Measurements from ENCODE around the gene SFR1.

SFR1 gene

DNA sequence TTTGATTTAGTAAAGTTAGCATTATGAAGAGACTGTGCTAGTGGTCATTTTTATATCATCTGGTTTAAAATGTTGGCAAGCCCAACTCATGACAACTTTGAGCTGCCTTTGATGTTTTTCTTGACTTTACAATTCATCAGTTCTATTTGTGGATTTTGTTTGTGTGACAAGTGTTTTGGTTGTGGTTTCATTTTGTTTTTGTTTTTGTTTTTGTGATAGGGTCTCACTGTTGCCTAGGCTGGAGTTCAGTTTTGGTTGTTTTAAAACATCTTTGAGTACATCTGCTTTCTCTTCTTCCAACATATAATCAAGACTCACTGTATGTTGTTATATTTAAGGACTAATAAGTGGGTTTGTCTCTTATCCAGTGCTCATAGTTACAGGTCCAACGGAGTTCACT, 17.6 kb upstream of the SFR1 start:
- DNase-seq (ENCODE audit: low read depth in 1 of 2, low spot score in 1 of 2) = no peak

DNA sequence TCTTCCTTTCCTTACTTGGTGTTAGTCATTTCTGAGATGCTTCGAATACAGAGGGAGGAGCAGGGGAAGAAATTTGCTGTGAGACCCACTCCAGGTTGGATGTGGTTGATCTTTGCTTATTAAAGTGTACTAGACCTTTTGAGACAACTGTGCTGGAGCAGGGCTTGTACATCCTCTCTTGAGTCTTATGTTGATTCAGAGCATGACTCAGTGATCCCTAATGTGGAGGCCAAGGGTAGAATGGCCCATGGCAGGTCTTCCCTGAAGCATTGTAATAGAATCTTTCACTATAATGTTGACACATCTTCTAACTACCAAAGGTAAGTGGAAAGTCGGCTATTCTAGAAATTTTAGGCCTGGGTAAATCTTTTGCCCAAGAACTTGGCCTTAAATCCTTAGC, 17.0 kb upstream of the SFR1 start:
- no peak for DNase-seq (ENCODE audit: low read depth in 1 of 2, low spot score in 1 of 2)

DNA sequence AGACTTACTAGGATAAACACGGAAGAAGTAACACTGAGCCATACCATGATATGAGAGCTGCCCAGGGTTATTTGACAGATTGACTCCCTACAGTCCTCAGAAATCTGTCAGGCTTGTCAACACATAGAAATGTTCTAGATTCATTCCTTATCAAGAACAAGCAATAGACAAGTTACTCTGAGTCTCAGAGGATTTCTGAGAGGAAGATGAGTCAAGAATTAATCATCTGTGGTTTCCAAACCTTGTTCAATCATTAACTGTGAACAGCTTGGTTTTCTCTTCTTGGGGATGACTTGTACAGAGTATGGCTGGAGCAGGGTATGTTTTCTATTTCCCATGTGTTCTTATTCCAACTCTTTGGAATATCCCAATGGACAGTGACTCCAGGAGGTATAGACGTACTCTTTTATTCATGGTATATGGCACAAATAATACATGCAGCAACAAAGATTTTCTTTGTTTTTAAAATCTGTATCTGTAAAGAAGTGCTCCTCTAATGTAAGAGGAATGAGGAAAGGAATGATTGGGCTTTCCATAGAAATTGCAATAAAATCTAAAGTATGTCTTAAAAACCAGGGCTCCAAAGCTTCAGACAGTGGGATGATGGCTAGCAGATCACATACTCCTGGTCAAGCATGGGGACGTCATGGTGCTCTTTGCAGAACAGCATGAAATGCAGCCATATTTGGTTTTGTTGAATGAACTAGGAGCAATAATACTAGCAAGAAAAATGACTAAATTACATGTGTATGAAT, 11.9 kb upstream of the SFR1 start:
- DNase-seq (ENCODE audit: low read depth in 1 of 2, low spot score in 1 of 2) = no peak

DNA sequence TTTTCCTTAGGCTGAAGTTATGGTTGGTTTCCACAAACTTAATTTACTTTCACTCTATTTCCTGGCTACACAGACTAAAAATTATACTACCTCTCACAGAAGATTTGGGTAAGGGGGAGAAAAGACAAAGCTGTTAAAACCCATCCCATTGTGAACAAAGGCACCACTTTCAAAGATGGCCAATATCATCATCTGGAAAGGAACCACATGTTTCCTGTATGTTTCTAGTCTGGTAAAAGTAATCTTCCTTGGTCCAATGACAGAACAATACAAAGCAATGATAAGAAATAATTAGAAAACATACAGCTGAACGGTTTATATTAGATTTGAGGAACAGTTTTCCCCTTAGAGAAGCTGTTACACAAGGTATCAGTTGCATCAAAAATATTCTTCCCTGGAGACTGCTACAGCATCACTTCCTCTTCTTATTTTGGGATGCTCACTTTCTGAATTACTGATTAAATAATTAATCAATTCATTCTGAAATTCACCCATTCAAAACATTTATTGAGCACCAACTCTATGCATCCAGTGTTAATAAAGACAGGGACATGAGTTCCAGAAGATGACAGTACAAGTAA, 8.5 kb upstream of the SFR1 start:
- DNase-seq (ENCODE audit: low read depth in 1 of 2, low spot score in 1 of 2) = no peak

DNA sequence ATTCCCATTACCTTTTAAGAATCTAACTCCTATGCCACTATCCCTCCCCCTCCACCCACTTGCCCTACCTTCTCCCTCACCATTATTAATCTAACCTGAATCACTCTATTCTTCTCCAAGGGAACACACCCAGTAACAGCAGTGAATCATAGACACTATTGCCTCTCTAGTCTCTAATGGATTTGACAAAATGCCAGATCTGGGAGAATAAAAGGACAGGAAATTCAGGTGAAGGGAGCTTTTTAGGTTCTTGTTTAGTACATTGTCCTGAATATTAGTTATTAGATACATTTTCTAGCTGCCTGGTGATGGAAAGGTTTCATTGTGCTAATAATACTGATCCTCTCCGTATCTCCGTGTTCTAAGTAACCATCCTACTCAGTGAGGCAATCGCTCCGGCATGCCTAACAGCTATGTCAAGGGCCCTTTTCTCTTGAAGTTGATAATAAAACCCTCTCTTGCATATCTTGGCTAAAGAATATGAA, 4.1 kb upstream of the SFR1 start:
- DNase-seq (ENCODE audit: low read depth in 1 of 2, low spot score in 1 of 2) = no peak

DNA sequence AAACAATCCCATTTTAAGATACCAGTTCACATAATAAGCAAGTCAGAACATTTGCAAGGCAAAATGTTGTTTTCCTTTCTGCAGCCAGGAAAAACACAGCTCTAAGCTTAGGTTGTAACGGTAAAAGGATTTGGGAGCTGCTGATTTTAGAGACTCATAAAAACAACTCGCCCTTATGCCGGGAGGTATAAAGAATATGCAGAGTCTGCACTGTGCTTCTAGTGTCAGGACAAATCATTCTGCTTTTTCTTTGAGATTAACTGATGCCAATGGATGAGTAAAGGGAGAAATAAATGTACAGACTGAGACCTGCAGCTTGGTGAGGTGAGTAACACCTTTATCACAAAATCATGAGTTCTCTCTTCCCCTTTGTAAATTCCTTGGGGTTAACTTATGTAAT, 2.0 kb upstream of the SFR1 start:
- DNase-seq (ENCODE audit: low read depth in 1 of 2, low spot score in 1 of 2) = no peak

DNA sequence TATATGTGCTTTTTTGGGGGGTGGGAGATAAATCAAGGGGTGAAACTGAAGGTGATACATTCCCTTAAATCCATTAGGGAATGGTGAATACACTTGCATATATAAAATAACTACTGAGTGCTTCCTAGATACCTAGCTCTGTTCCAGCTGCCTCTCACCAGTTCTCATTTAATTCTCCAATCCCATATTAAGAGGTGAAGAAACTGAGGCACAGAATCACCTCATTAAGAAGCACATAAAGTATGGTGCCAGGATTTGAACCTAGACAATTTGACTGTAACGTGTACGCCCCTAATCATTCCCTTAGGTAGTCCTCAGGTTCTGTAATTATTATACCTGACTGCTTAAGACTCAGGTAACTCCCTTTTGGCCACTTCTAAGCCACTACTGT, 1.5 kb upstream of the SFR1 start:
- no peak for DNase-seq (ENCODE audit: low read depth in 1 of 2, low spot score in 1 of 2)

DNA sequence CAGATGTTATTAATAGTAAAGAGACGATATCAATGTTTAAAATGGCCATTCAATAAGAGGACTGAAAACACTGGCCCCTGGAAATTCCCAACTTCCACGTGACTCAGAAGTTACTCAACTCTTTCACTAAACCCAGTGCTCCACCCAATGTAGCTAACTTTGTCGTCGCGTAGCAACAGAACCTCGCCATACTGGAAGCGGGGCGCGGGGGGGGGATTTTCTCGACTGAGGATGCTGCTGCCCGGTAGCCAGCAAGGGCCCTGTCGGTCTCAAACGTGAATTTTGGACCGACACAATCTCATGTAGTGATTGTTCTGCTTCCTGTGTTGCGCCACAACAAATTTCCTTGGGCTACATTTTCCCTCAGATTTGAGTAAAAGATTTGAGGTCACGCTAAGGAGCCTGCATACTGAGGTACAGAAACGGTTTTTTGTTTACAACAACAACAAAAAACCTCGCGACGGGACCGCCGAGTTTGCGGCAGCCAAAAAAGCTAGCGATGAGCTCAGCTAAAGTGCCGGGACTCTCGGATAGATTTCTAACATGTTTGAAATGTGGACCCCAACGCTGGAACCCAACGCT, 977 bp upstream of the SFR1 start:
- DNase-seq (ENCODE audit: low read depth in 1 of 2, low spot score in 1 of 2) = peak; percentile 70 to 86

DNA sequence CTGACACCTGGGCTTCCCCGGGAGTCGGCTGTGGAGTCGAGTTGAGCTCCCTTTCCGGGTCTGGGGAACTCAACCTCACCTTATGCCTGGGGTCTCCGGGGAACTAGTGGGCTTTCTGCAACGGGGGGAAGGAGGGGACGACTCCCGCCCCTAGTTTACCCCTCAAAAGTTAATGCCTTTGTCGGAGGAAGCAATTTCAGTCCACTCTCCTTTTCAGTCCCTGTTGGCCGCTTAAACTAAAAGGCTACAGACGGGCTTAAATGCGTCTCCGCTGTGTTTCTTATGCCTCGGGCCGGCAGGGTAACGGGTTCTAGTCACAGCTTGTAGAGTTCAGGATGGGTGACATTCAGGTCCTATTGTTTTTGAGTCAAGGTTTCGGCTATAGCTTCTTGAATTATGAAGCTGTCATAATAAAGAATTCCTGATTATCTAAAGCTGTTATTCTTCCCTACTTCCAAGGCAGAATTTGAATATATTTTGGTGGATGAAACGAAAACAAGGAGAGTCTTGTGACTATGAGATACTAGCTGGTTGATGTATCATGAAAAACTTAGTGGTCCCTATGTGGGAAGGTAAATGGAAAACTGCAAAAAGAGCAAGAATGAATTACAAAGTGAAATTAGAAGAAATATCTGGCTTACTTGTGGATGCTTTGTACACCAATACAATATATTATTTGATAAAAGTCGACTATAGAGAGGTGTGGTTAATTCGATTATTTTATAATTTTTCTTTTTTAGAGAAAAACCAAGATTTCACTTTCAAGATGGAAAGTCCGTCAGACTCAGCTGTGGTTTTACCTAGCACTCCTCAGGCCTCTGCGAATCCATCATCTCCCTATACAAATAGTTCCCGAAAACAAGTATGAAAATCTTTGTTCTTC, 495 bp downstream of the SFR1 start:
- DNase-seq (ENCODE audit: low read depth in 1 of 2, low spot score in 1 of 2) = no peak

DNA sequence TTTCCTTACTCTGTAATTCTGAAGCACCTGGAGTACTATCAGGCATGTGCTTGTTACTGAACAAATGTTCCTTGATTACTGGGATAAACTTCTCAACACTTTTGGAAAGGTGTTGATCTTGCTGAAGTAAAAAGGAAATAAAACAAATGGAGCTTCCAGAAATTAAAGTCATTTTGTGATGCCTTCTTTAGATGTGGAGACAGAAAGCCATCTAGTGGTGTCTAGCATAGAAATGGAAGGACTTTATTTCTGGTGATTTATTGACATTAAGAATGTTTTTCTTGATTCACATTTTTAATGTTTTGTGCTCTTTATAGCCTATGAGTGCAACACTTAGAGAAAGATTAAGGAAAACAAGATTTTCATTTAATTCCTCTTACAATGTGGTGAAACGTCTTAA, 1.4 kb downstream of the SFR1 start:
- DNase-seq (ENCODE audit: low read depth in 1 of 2, low spot score in 1 of 2) = no peak

DNA sequence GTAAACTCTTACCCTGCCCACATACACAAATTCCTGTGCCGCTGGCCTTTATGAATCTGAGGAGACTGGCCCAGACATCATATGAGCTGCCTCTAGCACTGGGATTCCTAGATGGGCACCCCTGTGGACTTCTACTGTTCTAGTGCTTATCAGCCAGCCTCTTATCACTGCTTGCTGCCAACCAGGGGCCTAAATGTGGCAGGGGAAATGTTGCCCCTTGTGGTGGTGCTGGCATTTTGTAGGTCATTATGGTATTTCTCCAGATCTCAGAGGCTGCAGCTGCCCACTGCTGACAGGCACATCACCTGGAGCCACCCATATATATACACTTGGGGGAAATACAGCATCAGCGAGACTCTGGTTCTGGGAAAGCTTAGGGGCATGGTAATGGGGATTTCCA, 5.4 kb downstream of the SFR1 start:
- DNase-seq (ENCODE audit: low read depth in 1 of 2, low spot score in 1 of 2) = no peak

DNA sequence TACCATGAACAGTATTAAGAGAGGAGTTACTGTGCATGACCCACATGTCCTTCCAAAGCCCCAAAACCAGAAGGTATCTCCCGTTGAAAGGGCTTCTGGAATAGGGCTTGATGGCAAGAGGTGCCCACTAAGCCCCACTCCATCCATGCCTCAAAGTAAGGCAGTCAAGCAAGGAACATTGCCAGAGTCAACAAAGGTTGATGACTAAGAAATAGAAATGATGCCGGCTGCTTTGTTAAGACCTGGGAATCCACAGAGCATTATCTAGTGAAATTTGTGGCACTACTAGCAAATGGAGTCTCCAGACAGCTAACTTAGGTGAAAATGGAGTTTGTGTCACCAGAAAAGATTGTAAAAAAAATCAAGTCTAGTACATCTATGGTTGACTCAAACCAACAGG, 6.2 kb downstream of the SFR1 start:
- no peak for DNase-seq (ENCODE audit: low read depth in 1 of 2, low spot score in 1 of 2)

DNA sequence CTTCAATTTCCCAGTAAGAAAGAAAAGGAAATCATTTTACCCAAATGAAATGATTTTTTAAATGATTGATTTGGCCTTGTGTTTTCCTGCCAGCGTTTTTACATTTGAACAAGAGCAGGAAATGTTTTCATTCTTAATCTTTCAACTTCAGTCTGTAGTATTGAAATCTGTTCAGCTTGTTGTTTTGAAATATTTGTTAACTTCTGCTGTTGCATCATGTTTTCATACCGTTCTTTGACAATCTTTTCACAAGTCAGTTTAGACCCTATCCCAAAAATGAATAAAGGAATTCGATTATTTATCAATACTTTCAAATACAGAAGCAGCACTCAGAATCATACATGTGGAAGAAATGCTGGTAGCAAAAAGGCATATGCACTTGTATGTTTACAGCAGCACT, 8.1 kb downstream of the SFR1 start:
- DNase-seq (ENCODE audit: low read depth in 1 of 2, low spot score in 1 of 2) = no peak

DNA sequence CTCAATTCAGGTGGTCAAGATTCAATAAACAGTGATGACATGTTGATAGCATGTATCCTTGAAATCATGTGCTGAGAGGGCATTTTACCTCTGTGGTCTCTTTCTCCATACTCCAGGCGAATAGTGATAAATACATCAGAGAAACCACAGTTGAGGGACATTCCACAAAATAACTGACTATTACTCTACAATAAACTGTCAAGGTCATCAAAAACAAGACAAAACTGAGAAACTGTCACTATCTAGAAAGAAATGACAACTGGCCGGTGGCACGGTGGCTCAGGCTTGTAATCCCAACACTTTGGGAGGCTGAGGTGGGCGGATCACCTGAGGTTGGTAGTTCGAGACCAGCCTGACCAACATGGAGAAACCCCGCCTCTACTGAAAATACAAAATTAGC, 16.2 kb downstream of the SFR1 start:
- no peak for DNase-seq (ENCODE audit: low read depth in 1 of 2, low spot score in 1 of 2)

DNA sequence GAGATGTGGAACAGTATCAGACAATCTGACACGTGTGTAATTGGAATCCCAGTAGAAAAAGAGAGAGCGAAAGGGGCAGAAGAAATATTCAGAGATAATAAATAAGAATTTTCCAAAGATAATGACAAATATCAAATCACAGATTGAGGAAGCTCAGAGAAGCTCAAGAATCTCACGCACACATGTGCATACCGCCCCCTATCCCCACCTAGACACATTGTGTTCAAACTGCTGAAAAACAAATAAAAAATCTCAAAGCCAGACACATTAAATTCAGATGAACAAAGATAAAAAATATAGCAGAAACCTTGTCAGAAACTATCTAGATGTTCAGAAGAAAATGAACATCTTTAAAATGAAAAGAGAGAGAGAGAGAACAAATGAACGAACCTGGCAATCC, 17.2 kb downstream of the SFR1 start:
- no peak for DNase-seq (ENCODE audit: low read depth in 1 of 2, low spot score in 1 of 2)

DNA sequence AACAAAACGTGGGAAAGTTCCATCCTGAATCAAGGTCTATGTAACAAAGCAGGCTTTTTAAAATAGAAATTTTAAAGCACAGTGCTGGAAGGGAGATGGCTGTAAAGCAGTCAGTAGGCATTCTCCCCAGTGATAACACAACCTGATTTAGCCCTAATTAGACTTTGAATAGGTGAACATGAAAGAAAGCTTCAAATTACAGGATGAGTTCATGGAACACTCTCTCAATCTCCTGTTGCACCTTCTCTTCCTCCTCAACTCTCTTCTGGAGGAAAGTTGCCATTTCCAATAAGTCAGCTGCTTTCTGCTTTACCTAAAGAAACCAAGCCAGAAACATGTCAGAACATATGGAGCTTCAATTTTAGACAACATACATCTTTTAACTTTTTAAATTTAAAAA, 20.1 kb downstream of the SFR1 start:
- DNase-seq (ENCODE audit: low read depth in 1 of 2, low spot score in 1 of 2) = no peak

DNA sequence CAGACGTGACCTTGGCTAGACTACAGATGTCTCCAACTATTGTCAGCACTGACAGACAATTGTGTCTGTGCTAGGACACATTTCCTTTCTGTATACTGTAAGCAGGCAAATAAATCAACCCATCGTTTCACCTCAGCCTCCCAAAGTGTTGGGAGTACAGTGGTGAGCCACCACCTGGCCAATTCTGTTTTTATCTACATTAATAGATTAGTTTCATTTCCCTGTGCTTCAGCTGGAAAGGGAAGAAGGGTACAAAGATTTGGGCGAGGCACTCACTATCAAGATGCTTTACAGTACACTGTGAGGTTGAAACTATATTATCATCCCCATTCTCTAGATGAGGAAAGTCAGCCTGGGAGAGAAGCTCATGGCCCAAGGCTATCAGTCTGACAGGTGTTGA, 21.9 kb downstream of the SFR1 start:
- no peak for DNase-seq (ENCODE audit: low read depth in 1 of 2, low spot score in 1 of 2)

DNA sequence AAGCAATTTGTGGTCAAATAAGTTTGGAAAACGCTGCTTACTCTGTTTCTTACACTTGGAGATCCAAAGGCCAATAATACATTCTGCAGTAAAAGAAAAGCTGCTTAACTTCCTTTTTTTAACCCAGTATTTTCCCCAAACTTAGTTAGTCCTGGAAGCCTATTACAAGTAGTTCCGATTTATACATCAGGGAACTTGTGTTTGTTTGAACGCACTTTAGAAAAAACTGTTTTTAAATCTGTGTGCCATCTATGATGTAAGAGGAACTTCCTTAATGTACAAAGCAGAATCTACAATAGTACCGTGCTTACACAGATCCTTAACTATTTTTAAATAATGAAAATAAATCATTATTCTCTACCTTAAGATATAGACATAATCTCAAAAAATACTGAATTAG, 23.0 kb downstream of the SFR1 start:
- no peak for DNase-seq (ENCODE audit: low read depth in 1 of 2, low spot score in 1 of 2)

DNA sequence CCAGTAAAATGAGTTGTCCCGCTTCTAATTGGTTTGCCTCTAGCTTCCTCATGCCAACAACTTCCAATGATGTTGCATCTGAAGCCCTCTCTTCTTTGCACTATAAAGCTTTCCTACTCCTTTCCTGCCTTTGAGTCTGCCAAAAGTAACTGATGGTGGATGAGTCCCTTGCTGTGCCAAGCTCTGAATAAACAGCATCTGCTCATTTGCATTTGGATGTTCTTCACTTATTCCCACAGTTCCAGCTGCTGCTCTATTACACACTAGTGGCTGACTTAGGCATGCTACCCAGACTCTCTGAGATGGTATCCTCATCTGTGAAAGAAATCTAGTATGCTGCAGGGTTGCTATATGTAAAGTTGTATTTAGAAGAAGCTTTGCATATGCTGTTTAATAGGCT, 24.9 kb downstream of the SFR1 start:
- DNase-seq (ENCODE audit: low read depth in 1 of 2, low spot score in 1 of 2) = no peak

DNA sequence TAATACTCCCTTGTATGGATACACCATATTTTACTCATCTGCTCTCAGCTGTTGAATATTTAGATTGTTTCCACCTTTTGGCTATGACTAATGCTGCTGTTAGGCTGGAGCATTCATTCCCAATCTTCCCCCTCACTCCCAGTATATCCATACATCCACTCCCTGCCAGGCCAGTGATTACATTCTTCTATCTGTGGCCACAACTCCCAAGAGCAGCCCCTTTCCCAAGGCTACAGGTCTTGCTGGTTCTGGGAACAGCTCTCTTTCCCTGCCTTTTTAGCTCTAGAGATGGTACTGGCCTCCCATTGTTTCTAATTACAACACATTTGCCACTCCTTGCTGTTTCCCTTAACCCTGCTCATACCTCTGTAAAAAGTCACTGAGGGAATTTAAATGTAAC, 28.2 kb downstream of the SFR1 start:
- no peak for DNase-seq (ENCODE audit: low read depth in 1 of 2, low spot score in 1 of 2)

DNA sequence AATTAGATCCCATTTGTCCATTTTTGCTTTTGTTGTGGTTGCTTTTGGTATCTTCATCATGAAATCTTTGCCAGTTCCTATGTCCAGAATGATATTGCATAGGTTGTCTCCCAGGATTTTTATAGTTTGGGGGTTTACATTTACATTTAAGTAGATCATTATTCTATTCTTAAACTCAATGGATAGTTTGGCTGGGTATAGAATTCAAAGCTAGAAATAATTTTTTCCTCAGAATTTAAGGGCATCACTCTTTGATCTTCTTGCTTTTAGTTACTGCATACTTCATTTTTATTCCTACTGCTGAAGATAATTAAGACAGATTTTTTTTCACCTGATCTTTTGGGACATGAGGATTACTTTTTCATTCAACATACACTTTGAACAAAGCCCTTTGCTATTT, 29.8 kb downstream of the SFR1 start:
- DNase-seq (ENCODE audit: low read depth in 1 of 2, low spot score in 1 of 2) = no peak

DNA sequence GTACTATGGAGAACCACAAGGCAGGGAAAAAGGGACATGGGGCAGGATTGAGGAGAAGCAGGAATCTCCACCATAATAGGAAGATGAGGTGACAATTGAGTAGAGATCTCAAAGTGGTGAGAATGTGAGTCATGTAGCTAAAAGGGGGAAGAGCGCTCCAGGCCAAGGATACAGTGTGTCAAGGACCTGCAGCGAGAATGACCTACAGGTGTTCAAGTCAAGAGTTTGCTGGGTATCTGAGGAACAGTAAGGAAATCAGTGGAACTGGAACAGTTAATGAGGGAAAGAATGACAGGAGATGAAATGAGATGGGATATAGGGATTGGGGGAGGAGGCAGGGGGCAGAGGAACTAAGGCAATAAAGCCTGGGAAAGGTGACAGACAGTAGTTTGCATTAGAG, 33.6 kb downstream of the SFR1 start:
- no peak for DNase-seq (ENCODE audit: low read depth in 1 of 2, low spot score in 1 of 2)
